IMR-90 (cell line): Measurements from ENCODE around the gene OR7A10. TPM values are rescaled to one million over a fixed set of nuclear protein-coding genes. Genes with fewer than 3 reads are reported as not detected.

Experiments
- ATAC-seq: fragments of 200-7000 bp; cut with Tn5 transposase; 2 replicates; pipeline ENCODE4 v1.9.1; 2020; ENCODE audit warnings: low read depth, mild to moderate bottlenecking, moderate library complexity
- BruUV-seq: library from RNA; stranded (reverse); fragments of 400-500 nt; replicated peaks from 2 replicates; lab custom pipeline; 2021; lab: Mats Ljungman, UMichigan
- CTCF ChIA-PET: fragments of 300-600 bp; formaldehyde crosslinking; extraction: SDS; loops from one replicate; lab custom pipeline; 2021; ENCODE audit warnings: antibody characterized with exemption; lab: Yijun Ruan, JAX
- POLR2A ChIA-PET: fragments of 300-600 bp; sonication (Branson Sonifier 250); formaldehyde crosslinking; loops from one replicate; lab custom pipeline; 2022; ENCODE audit warnings: antibody characterized with exemption; ENCODE audit not compliant: unreplicated experiment; lab: Charles Lee
- DNase-seq: peaks from one replicate; pipeline ENCODE4 v3.0.0; 2013
- H2AFZ ChIP-seq: replicated peaks from 2 replicates; pipeline ENCODE3; 2013; ENCODE audit warnings: low read length, mild to moderate bottlenecking; ENCODE audit not compliant: poor library complexity
- H2AK5ac ChIP-seq: 2 replicates; pipeline ENCODE4 v1.6.1; 2013; ENCODE audit warnings: low read depth, low read length, inconsistent platforms
- H2AK9ac ChIP-seq: replicated peaks from 2 replicates; pipeline ENCODE3; 2013; ENCODE audit warnings: mild to moderate bottlenecking, low read depth, low read length, moderate library complexity; ENCODE audit not compliant: poor library complexity
- H2BK120ac ChIP-seq: 2 replicates; pipeline ENCODE4 v1.6.1; 2013; ENCODE audit warnings: low read depth, low read length, inconsistent platforms
- H2BK15ac ChIP-seq: 3 replicates; pipeline ENCODE4 v1.6.1; 2013; ENCODE audit warnings: low read depth, low read length, inconsistent platforms
- H2BK20ac ChIP-seq: 2 replicates; pipeline ENCODE4 v1.6.1; 2013; ENCODE audit warnings: low read depth, mild to moderate bottlenecking, inconsistent platforms, low read length, moderate library complexity
- H2BK5ac ChIP-seq: 2 replicates; pipeline ENCODE4 v1.6.1; 2013; ENCODE audit warnings: mild to moderate bottlenecking, low read depth, low read length, inconsistent platforms; ENCODE audit not compliant: poor library complexity, severe bottlenecking
- H3K14ac ChIP-seq: replicated peaks from 2 replicates; pipeline ENCODE4 v1.6.1; 2013; ENCODE audit warnings: low read depth, low read length, inconsistent platforms
- H3K18ac ChIP-seq: 2 replicates; pipeline ENCODE4 v1.6.1; 2013; ENCODE audit warnings: low read depth, low read length, control low read depth
- H3K23ac ChIP-seq: 2 replicates; pipeline ENCODE4 v1.6.1; 2013; ENCODE audit warnings: low read depth, low read length, inconsistent platforms
- H3K27ac ChIP-seq: 2 replicates; pipeline ENCODE4 v1.5.1; 2013; ENCODE audit warnings: mild to moderate bottlenecking, control low read depth, low read length; ENCODE audit not compliant: insufficient read depth
- H3K27me3 ChIP-seq: 2 replicates; pipeline ENCODE4 v1.6.1; 2013; ENCODE audit warnings: low read length; ENCODE audit not compliant: control insufficient read depth, insufficient read depth
- H3K36me3 ChIP-seq: 2 replicates; pipeline ENCODE4 v1.6.1; 2013; ENCODE audit warnings: low read length, mixed read lengths; ENCODE audit not compliant: control insufficient read depth, insufficient read depth
- H3K4ac ChIP-seq: 2 replicates; pipeline ENCODE4 v1.6.1; 2013; ENCODE audit warnings: low read depth, low read length, inconsistent platforms
- H3K4me1 ChIP-seq: 2 replicates; pipeline ENCODE4 v1.6.1; 2013; ENCODE audit warnings: low read length, mixed read lengths; ENCODE audit not compliant: control insufficient read depth, insufficient read depth
- H3K4me2 ChIP-seq: 2 replicates; pipeline ENCODE4 v1.6.1; 2013; ENCODE audit warnings: low read depth, mild to moderate bottlenecking, control low read depth, low read length, moderate library complexity
- H3K4me3 ChIP-seq: 2 replicates; pipeline ENCODE4 v1.5.1; 2013; ENCODE audit warnings: low read depth, mild to moderate bottlenecking, control low read depth, low read length, moderate library complexity; ENCODE audit not compliant: insufficient read depth
- H3K56ac ChIP-seq: 2 replicates; pipeline ENCODE4 v1.6.1; 2013; ENCODE audit warnings: low read length, inconsistent platforms; ENCODE audit not compliant: insufficient read depth; ENCODE audit errors: extremely low read depth
- H3K79me1 ChIP-seq, 2 experiments: 2 replicates each; pipeline ENCODE4 v1.6.1; 2013; ENCODE audit warnings: low read length in 2 of 2, inconsistent platforms in 1 of 2, low read depth in 1 of 2
- H3K9ac ChIP-seq: 2 replicates; pipeline ENCODE4 v1.6.1; 2013; ENCODE audit warnings: low read depth, low read length, control low read depth
- H3K9me1 ChIP-seq: 2 replicates; pipeline ENCODE4 v1.6.1; 2013; ENCODE audit warnings: low read length, inconsistent platforms; ENCODE audit not compliant: insufficient read depth
- H3K9me3 ChIP-seq: 2 replicates; pipeline ENCODE4 v1.6.1; 2013; ENCODE audit warnings: low read length; ENCODE audit not compliant: control insufficient read depth, insufficient read depth
- H4K20me1 ChIP-seq: 2 replicates; pipeline ENCODE4 v1.6.1; 2013; ENCODE audit warnings: low read length, inconsistent platforms; ENCODE audit not compliant: insufficient read depth
- H4K5ac ChIP-seq: 2 replicates; pipeline ENCODE4 v1.6.1; 2013; ENCODE audit warnings: mild to moderate bottlenecking, low read depth, low read length, control low read depth
- H4K8ac ChIP-seq, 2 experiments: 2 replicates each; pipeline ENCODE4 v1.6.1; 2013; ENCODE audit warnings: low read depth in 2 of 2, low read length in 2 of 2, control low read depth in 1 of 2, inconsistent platforms in 1 of 2
- H4K91ac ChIP-seq: 2 replicates; pipeline ENCODE4 v1.6.1; 2013; ENCODE audit warnings: low read depth, low read length, inconsistent platforms; ENCODE audit not compliant: insufficient read depth
- BHLHE40 ChIP-seq: fragments of 150-350 bp; IDR thresholded peaks from 2 replicates; pipeline ENCODE4 v1.6.1; 2016; ENCODE audit warnings: mild to moderate bottlenecking, low read depth, low read length
- CEBPB ChIP-seq: IDR thresholded peaks from 2 replicates; pipeline ENCODE4 v1.6.1; 2012; ENCODE audit warnings: low read depth, low read length, improper control_type of control experiment
- CHD1 ChIP-seq: IDR thresholded peaks from 2 replicates; pipeline ENCODE4 v1.6.1; 2012; ENCODE audit warnings: low read depth, low read length, improper control_type of control experiment
- MAFK ChIP-seq: IDR thresholded peaks from 2 replicates; pipeline ENCODE4 v1.6.1; 2012; ENCODE audit warnings: low read depth, low read length, improper control_type of control experiment
- MXI1 ChIP-seq: IDR thresholded peaks from 2 replicates; pipeline ENCODE4 v1.6.1; 2012; ENCODE audit warnings: low read depth, mild to moderate bottlenecking, low read length, moderate library complexity, borderline replicate concordance
- NFE2L2 ChIP-seq: fragments of 150-350 bp; IDR thresholded peaks from 2 replicates; pipeline ENCODE4 v1.6.1; 2016; ENCODE audit warnings: low read depth, mild to moderate bottlenecking, low read length
- RCOR1 ChIP-seq: IDR thresholded peaks from 2 replicates; pipeline ENCODE4 v1.6.1; 2012; ENCODE audit warnings: mild to moderate bottlenecking, low read length, improper control_type of control experiment; ENCODE audit not compliant: insufficient replicate concordance
- RFX5 ChIP-seq: IDR thresholded peaks from 2 replicates; pipeline ENCODE4 v1.8.0; 2012; ENCODE audit warnings: low read depth, mild to moderate bottlenecking, low read length, moderate library complexity
- SMC3 ChIP-seq: fragments of 150-350 bp; IDR thresholded peaks from 2 replicates; pipeline ENCODE4 v1.6.1; 2016; ENCODE audit warnings: low read depth, mild to moderate bottlenecking, antibody characterized with exemption, low read length, moderate library complexity
- WGBS, 2 experiments: methylation state at CpG; one replicate each; pipeline versions ENCODE4 v1.1.5 to v1.1.7; 2013; ENCODE audit warnings: missing lambda C conversion rate in 2 of 2; ENCODE audit not compliant: insufficient read length in 1 of 2; ENCODE audit errors: extremely low coverage in 2 of 2; 5-methylcytosine and 5-hydroxymethylcytosine counted together
- dilution Hi-C: fragments of 300-500 bp; cut with HindIII; formaldehyde crosslinking; loops from one replicate; pipeline ENCODE4 v1.14.3; 2018; ENCODE audit warnings: low sequenced_read_pairs; ENCODE audit not compliant: unreplicated experiment
- in situ Hi-C: fragments of 300-500 bp; cut with MboI; formaldehyde crosslinking; loops from 3 replicates; pipeline ENCODE4 v1.14.3; 2019; ENCODE audit warnings: low sequenced_read_pairs, inconsistent platforms, mixed read lengths
- intact Hi-C: fragments of 100-400 bp; cut with micrococcal nuclease; formaldehyde crosslinking; loops from 2 replicates; pipeline ENCODE4 v1.10.0; 2022
- polyA plus RNA-seq, 3 experiments: library from polyadenylated mRNA; depleted of rRNA; stranded (reverse); fragments of >200 nt; gene quantifications; 2 replicates each; pipeline ENCODE4 v1.2.3, GENCODE V29; 2012; ENCODE audit warnings: low replicate concordance in 1 of 3
- total RNA-seq: library from RNA; depleted of rRNA; stranded (reverse); fragments of >200 nt; gene quantifications from 2 replicates; pipeline ENCODE4 v1.2.3, GENCODE V29; 2012
- TF ChIP-seq, protein P1 (sequence below): fragments of 150-350 bp; IDR thresholded peaks from 2 replicates; pipeline ENCODE4 v1.6.1; 2016; ENCODE audit warnings: low read depth, mild to moderate bottlenecking, low read length, moderate library complexity, borderline replicate concordance
- TF ChIP-seq, protein P2 (sequence below): fragments of 150-350 bp; IDR thresholded peaks from 2 replicates; pipeline ENCODE4 v1.6.1; 2017; ENCODE audit warnings: mild to moderate bottlenecking, antibody characterized with exemption, low read length, low read depth

Gene OR7A10
- total and polyA plus RNA-seq, 2 of the 4 experiments (the other 2 are of a cell fraction), result not detected

DNA sequence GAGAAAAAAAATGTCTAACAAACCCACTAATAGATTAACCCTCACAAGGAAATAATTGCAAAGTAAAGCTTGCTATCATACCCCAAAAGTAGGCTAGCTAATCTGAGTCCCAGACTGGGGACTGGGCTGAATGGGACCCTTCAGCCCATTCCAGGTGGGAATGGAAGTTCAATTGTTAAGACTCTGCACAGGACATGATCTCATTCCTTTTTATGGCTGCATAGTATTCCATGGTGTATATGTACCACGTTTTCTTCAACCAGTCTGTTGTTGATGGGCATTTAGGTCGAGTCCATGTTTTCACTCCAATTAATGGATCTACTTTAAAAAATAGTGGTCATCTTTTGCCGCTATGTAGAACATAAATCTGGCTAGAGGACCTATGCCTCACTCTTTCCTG lies 31.7 kb downstream of the OR7A10 start:
- in situ Hi-C loops, result no loop called here

More for the DNA sequence above, 31.7 kb downstream of the OR7A10 start:
- no CpG with 5 or more reads among the region's 3 CpGs for WGBS, 2 experiments
- Histone ChIP-seq H2AFZ (no peak overlapping the region), H3K9me1 (no peaks in the 10 kb centered on the region), H3K27ac (no peak overlapping the region), H3K79me1 (no peaks in the 10 kb centered on the region), H2BK15ac (no peak overlapping the region), H3K23ac (no peak overlapping the region), H2AK5ac (no peak overlapping the region), H3K4me1 (no peaks in the 10 kb centered on the region), H3K56ac (no peak overlapping the region), H3K9ac (no peak overlapping the region), H3K18ac (no peak overlapping the region), H2BK120ac (no peak overlapping the region), H3K14ac (no peak overlapping the region), H3K9me3 (peaks cover 3% of the 10 kb centered on the region; the same call in 1 of the 2 replicates), H2BK20ac (no peak overlapping the region), H3K27me3 (no peaks in the 10 kb centered on the region), H4K8ac (no peak overlapping the region), H3K4me3 (no peak overlapping the region), H3K36me3 (no peaks in the 10 kb centered on the region), H4K20me1 (no peaks in the 10 kb centered on the region), H2AK9ac (no peak overlapping the region), H4K5ac (no peak overlapping the region), H2BK5ac (no peak overlapping the region), H3K4ac (no peak overlapping the region), H4K91ac (no peak overlapping the region), H3K4me2 (no peak overlapping the region)
- intact Hi-C loops, result no loop called here
- TF ChIP-seq, protein P1, sequence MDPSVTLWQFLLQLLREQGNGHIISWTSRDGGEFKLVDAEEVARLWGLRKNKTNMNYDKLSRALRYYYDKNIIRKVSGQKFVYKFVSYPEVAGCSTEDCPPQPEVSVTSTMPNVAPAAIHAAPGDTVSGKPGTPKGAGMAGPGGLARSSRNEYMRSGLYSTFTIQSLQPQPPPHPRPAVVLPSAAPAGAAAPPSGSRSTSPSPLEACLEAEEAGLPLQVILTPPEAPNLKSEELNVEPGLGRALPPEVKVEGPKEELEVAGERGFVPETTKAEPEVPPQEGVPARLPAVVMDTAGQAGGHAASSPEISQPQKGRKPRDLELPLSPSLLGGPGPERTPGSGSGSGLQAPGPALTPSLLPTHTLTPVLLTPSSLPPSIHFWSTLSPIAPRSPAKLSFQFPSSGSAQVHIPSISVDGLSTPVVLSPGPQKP, result no peak
- TF ChIP-seq NFE2L2, result no peak
- TF ChIP-seq, protein P2, sequence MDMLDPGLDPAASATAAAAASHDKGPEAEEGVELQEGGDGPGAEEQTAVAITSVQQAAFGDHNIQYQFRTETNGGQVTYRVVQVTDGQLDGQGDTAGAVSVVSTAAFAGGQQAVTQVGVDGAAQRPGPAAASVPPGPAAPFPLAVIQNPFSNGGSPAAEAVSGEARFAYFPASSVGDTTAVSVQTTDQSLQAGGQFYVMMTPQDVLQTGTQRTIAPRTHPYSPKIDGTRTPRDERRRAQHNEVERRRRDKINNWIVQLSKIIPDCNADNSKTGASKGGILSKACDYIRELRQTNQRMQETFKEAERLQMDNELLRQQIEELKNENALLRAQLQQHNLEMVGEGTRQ, result no peak
- TF ChIP-seq BHLHE40, result no peak
- no peak for TF ChIP-seq CHD1
- TF ChIP-seq CEBPB, result no peak
- TF ChIP-seq RFX5, result no peak
- no peak for TF ChIP-seq MXI1
- no peak for TF ChIP-seq RCOR1
- no peak for TF ChIP-seq SMC3
- TF ChIP-seq MAFK, result no peak
- POLR2A ChIA-PET, result no interaction called here
- BruUV-seq, result no TSS peak
- DNase-seq (no peak), ATAC-seq (no peak)
- CTCF ChIA-PET, result no interaction called here
- dilution Hi-C loops, result no loop called here
